A549 treated with AZD9567 at 1 μM for 4 hours (cell line): Measurements from ENCODE around the gene CCDC190. TPM values are rescaled to one million over a fixed set of nuclear protein-coding genes. Genes with fewer than 3 reads are reported as not detected.

ENCODE experiments used
- total RNA-seq: library from RNA; stranded (reverse); fragments of 200-300 nt; extraction: Qiagen RNA extraction; gene quantifications from 5 replicates; pipeline ENCODE4 v1.2.3, GENCODE V29; 2022; ENCODE audit not compliant: insufficient read depth

Gene CCDC190
- total RNA-seq, result not detected in 5 replicates

GRCh38 chr1:162861101-162861500 is at the start of gene CCDC190:
CCDC190 (minus strand) TSS chr1:162861175; CDS start chr1:162859646, 1,529 bp downstream.

Other genes starting within 250 kb of the CCDC190 start
- 0.35 to 0.81 TPM (median 0.52 TPM) in 5 replicates for gene DDR2, start 228.7 kb downstream of the CCDC190 start, total RNA-seq
- gene HSD17B7, start 70.5 kb downstream of the CCDC190 start, total RNA-seq, result 8.1 to 17.8 TPM (median 9.4 TPM) in 5 replicates
- 0.08 TPM in 2 of 5 replicates, not detected in the others for gene RGS4, start 208.2 kb upstream of the CCDC190 start, total RNA-seq